Measurements from ENCODE around the gene SDHD. TPM values are rescaled to one million over a fixed set of nuclear protein-coding genes. Genes with fewer than 3 reads are reported as not detected.

Gene SDHD
- total and polyA plus RNA-seq, 2 donors (not counting 3 experiments of a cell fraction or from before 2014, with no cell fraction given) = 72.3 to 169 TPM

GRCh38 chr11:112123129-112123528, 36.5 kb downstream of the SDHD start:
- no peaks in the 10 kb centered on the region for H3K36me3 ChIP-seq (ENCODE audit: control insufficient read depth in 2 of 2, extremely low read depth in 1 of 2, insufficient read depth in 2 of 2, low read length in 2 of 2)
- DNase-seq (ENCODE audit: low read depth, low spot score) = no peak
- intact Hi-C loops (cut with micrococcal nuclease) (no loop called here), dilution Hi-C loops (cut with MboI; ENCODE audit: extremely low pct_ligation_motif_present, low sequenced_read_pairs) (no loop called here)
- FAIRE-seq = no peak
- peaks cover 23% of the 10 kb centered on the region for H3K4me1 ChIP-seq (ENCODE audit: control insufficient read depth, extremely low read depth, insufficient read depth, low read length)
- H3K9ac ChIP-seq (replicated peaks; ENCODE audit: extremely low read depth, insufficient read depth, low read length) = no peak overlapping the region
- ChIA-PET POLR2A (interaction anchor here (0.6 kb wide), 1 partner anchor 295 kb away, joined by 3 read pairs; no protein-coding TSS in a partner anchor), CTCF (no interaction called here)
- H3K27me3 ChIP-seq (ENCODE audit: control insufficient read depth in 2 of 2, insufficient read depth in 2 of 2, low read length in 2 of 2) = no peaks in the 10 kb centered on the region
- H3K4me2 ChIP-seq (ENCODE audit: insufficient read depth, low read length) = no peak overlapping the region
- no peak overlapping the region for H3K4me3 ChIP-seq (replicated peaks in 1 of 3; ENCODE audit: insufficient read depth in 1 of 3, low read depth in 1 of 3, low read length in 3 of 3)
- no peak overlapping the region for H2AFZ ChIP-seq (ENCODE audit: low read depth, low read length)
- H3K27ac ChIP-seq (ENCODE audit: insufficient read depth, low read depth, low read length) = no peak overlapping the region
- no peaks in the 10 kb centered on the region for H4K20me1 ChIP-seq (replicated peaks; ENCODE audit: control insufficient read depth, extremely low read depth, insufficient read depth, low read length)
- H3K79me2 ChIP-seq (ENCODE audit: control insufficient read depth, insufficient read depth, low read length) = no peaks in the 10 kb centered on the region
- no peaks in the 10 kb centered on the region for H3K9me1 ChIP-seq (replicated peaks; ENCODE audit: control insufficient read depth, extremely low read depth, insufficient read depth, low read length)
- TF ChIP-seq GATA2 (IDR thresholded peaks at IDR 0.05; ENCODE audit: insufficient read depth, insufficient read length, low read depth, low read length) (no peak), POLR2AphosphoS5 (IDR thresholded peaks at IDR 0.05; ENCODE audit: insufficient read depth, low read depth, low read length) (no peak), MAX (IDR thresholded peaks at IDR 0.05; ENCODE audit: insufficient read depth, insufficient read length) (no peak), FOS (IDR thresholded peaks at IDR 0.05; ENCODE audit: borderline replicate concordance, insufficient read depth, low read length) (no peak), MYC (IDR thresholded peaks at IDR 0.05; ENCODE audit: low read depth, low read length) (no peak), JUN (IDR thresholded peaks at IDR 0.05; ENCODE audit: borderline replicate concordance, insufficient read depth, insufficient read length, low read depth) (no peak), POLR2A (IDR thresholded peaks at IDR 0.05; ENCODE audit: low read depth, low read length) (no peak), EZH2 (IDR thresholded peaks at IDR 0.05; ENCODE audit: borderline replicate concordance, low read depth, low read length, severe bottlenecking) (no peak)
- TF ChIP-seq, protein P1, sequence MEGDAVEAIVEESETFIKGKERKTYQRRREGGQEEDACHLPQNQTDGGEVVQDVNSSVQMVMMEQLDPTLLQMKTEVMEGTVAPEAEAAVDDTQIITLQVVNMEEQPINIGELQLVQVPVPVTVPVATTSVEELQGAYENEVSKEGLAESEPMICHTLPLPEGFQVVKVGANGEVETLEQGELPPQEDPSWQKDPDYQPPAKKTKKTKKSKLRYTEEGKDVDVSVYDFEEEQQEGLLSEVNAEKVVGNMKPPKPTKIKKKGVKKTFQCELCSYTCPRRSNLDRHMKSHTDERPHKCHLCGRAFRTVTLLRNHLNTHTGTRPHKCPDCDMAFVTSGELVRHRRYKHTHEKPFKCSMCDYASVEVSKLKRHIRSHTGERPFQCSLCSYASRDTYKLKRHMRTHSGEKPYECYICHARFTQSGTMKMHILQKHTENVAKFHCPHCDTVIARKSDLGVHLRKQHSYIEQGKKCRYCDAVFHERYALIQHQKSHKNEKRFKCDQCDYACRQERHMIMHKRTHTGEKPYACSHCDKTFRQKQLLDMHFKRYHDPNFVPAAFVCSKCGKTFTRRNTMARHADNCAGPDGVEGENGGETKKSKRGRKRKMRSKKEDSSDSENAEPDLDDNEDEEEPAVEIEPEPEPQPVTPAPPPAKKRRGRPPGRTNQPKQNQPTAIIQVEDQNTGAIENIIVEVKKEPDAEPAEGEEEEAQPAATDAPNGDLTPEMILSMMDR (IDR thresholded peaks at IDR 0.05; ENCODE audit: extremely low read depth in 1 of 2, insufficient read depth in 1 of 2, low read depth in 1 of 2, low read length in 2 of 2) = no peak
- BruUV-seq (replicated peaks) = no TSS peak
- H3K9me3 ChIP-seq (replicated peaks; ENCODE audit: control insufficient read depth, insufficient read depth, low read length) = no peaks in the 10 kb centered on the region
